Raji (cell line): Measurements from ENCODE around the gene TEPSIN.

Experiments used
- POLR2A ChIP-seq: IDR thresholded peaks from 2 replicates; pipeline ENCODE4 v1.6.1; 2011; ENCODE audit warnings: low read depth, low read length, control low read depth; ENCODE audit not compliant: insufficient read depth

The TEPSIN gene

GRCh38 chr17:81238815-81239713, at the start of gene TEPSIN, which contains the start of gene NDUFAF8:
TSS of gene TEPSIN (minus strand) at chr17:81239055. CDS start at chr17:81239033, 22 bp downstream.
TSS of gene NDUFAF8 (plus strand) at chr17:81239318. CDS start at chr17:81239364, 46 bp downstream.
- TF ChIP-seq POLR2A, result peak; percentile 66

- no peak for TF ChIP-seq POLR2A
Observed at GRCh38 chr17:81287741-81288430, 49.0 kb upstream of the TEPSIN start.

GRCh38 chr17:81287152-81287551, 48.3 kb upstream of the TEPSIN start:
- no peak for TF ChIP-seq POLR2A

- no peak for TF ChIP-seq POLR2A
Observed at GRCh38 chr17:81286491-81287145, 47.8 kb upstream of the TEPSIN start.

GRCh38 chr17:81285894-81286293, 47.0 kb upstream of the TEPSIN start:
- no peak for TF ChIP-seq POLR2A

GRCh38 chr17:81285179-81285878, 46.5 kb upstream of the TEPSIN start:
- TF ChIP-seq POLR2A, result no peak

- TF ChIP-seq POLR2A, result no peak
Observed at GRCh38 chr17:81282876-81283275, 44.0 kb upstream of the TEPSIN start.

GRCh38 chr17:81282141-81282540, 43.3 kb upstream of the TEPSIN start:
- TF ChIP-seq POLR2A, result no peak

- TF ChIP-seq POLR2A, result no peak
Observed at GRCh38 chr17:81280571-81280970, 41.7 kb upstream of the TEPSIN start.

GRCh38 chr17:81279278-81280275, 40.7 kb upstream of the TEPSIN start:
- TF ChIP-seq POLR2A, result no peak

- no peak for TF ChIP-seq POLR2A
Observed at GRCh38 chr17:81278831-81279230, 40.0 kb upstream of the TEPSIN start.

GRCh38 chr17:81277946-81278693, 39.3 kb upstream of the TEPSIN start:
- no peak for TF ChIP-seq POLR2A

GRCh38 chr17:81277421-81277820, 38.6 kb upstream of the TEPSIN start:
- no peak for TF ChIP-seq POLR2A
